ENCODE results near the gene SCRT2. TPM values are rescaled to one million over a fixed set of nuclear protein-coding genes. Genes with fewer than 3 reads are reported as not detected.
A peak's percentile ranks its signal among the peaks of the same experiment; 100 is the strongest.

SCRT2 gene
- total and polyA plus RNA-seq, 2 of the 4 experiments (the other 2 are of a cell fraction): not detected

DNA sequence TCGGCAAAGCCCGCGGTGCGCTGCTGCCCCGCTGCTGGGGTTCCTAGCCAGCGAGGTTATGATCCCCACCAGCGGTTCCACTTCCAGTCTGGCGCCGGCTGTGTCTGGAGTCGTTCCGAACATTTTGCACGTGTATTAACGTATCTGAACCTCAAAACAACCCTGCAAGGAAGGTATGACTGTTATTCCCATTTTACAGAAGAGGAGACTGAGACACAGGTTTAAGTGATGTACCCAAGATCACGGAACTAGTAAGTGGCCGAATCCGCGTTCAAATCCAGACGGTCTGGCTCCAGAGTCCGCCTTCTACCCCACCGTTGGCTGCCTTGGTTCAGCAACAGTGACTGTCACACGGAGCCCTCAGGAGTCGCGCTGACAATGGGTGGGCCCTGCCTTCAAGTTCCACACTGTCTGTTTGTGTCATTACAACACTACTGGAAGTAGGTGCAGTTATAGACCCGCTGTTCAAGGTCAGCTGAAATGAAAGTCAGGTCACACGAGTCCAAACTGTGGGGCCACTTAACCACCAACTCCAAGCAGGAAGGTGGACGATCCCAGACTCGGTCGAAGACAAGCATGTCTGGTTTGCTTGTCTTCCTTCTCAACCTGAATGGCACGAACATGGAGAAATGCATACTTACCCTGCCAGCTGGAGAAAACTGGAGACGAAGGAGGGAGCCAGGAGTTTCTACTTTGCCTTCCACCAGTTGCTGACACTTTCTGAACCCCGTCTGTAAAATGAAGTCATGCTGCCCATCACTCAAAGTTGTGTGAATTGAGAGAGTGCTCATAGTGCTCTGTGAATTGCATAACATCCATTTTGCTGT lies 21.8 kb downstream of the SCRT2 start:
- intact Hi-C loops (cut with micrococcal nuclease): loop anchor here (5.0 kb wide), 1 partner anchor 73 kb away; no protein-coding TSS in a partner anchor
- Histone ChIP-seq H2AK5ac (ENCODE audit: low read depth, low read length) (peak overlapping the region; percentile 92), H4K5ac (ENCODE audit: low read depth, low read length) (peak overlapping the region; percentile 28), H3K23ac (ENCODE audit: low read depth, low read length) (peak overlapping the region; percentile 82), H3K79me1 (ENCODE audit: low read depth in 1 of 2, low read length in 2 of 2) (peaks cover 24 to 41% of the 10 kb centered on the region in 2 experiments), H3K14ac (replicated peaks; ENCODE audit: low read depth, low read length) (peak overlapping the region; percentile 61), H3K27me3 (ENCODE audit: control insufficient read depth, insufficient read depth, low read length) (peaks cover 5% of the 10 kb centered on the region; the same call in 1 of the 2 replicates), H3K27ac (ENCODE audit: insufficient read depth, low read length) (peak overlapping the region; percentile 64), H3K4ac (ENCODE audit: low read depth, low read length) (peak overlapping the region; percentile 83), H4K8ac (ENCODE audit: low read depth in 2 of 2, low read length in 2 of 2) (peak overlapping the region; percentile 67 to 76; a peak in 3 of 4 replicates), H2BK20ac (ENCODE audit: low read depth, low read length) (peak overlapping the region; percentile 88), H3K9ac (ENCODE audit: low read depth, low read length) (peak overlapping the region; percentile 59), H3K4me1 (ENCODE audit: control insufficient read depth, insufficient read depth, low read length) (peaks cover 12% of the 10 kb centered on the region), H3K4me3 (ENCODE audit: insufficient read depth, low read depth, low read length) (peak overlapping the region; percentile 79), H2AK9ac (replicated peaks; ENCODE audit: low read depth, low read length, poor library complexity) (peak overlapping the region; percentile 67), H2BK120ac (ENCODE audit: low read depth, low read length) (peak overlapping the region; percentile 50), H2BK5ac (ENCODE audit: low read depth, low read length, poor library complexity, severe bottlenecking) (peak overlapping the region; percentile 74), H3K56ac (ENCODE audit: extremely low read depth, insufficient read depth, low read length) (peak overlapping the region; percentile 78), H2AFZ (replicated peaks; ENCODE audit: low read length, poor library complexity) (peak overlapping the region; percentile 91), H3K4me2 (ENCODE audit: low read depth, low read length) (peak overlapping the region; percentile 79), H4K20me1 (ENCODE audit: insufficient read depth, low read length) (peaks cover 25% of the 10 kb centered on the region), H3K9me3 (ENCODE audit: control insufficient read depth, insufficient read depth, low read length) (no peaks in the 10 kb centered on the region), H3K18ac (ENCODE audit: low read depth, low read length) (peak overlapping the region; percentile 70), H3K36me3 (ENCODE audit: control insufficient read depth, insufficient read depth, low read length) (peaks cover 16% of the 10 kb centered on the region), H3K9me1 (ENCODE audit: insufficient read depth, low read length) (peaks cover 5% of the 10 kb centered on the region), H2BK15ac (ENCODE audit: low read depth, low read length) (peak overlapping the region; percentile 93; the same call in 2 of the 3 replicates), H4K91ac (ENCODE audit: insufficient read depth, low read depth, low read length) (peak overlapping the region; percentile 81)
- DNase-seq (no peak), ATAC-seq (ENCODE audit: low read depth) (no peak)
- peak; percentile 31; the same call in 1 of the 2 replicates for TF ChIP-seq CEBPB (IDR thresholded peaks at IDR 0.05; ENCODE audit: low read depth, low read length)
- no peak; the same call in 1 of the 2 replicates for TF ChIP-seq NFE2L2 (IDR thresholded peaks at IDR 0.05; ENCODE audit: low read depth, low read length)
- TF ChIP-seq SMC3 (IDR thresholded peaks at IDR 0.05; ENCODE audit: low read depth, low read length): no peak
- TF ChIP-seq MAFK (IDR thresholded peaks at IDR 0.05; ENCODE audit: low read depth, low read length): peak; percentile 23; the same call in 1 of the 2 replicates
- peak; percentile 42; the same call in 1 of the 2 replicates for TF ChIP-seq POLR2A (IDR thresholded peaks at IDR 0.05; ENCODE audit: low read depth, low read length)
- TF ChIP-seq RCOR1 (IDR thresholded peaks at IDR 0.05; ENCODE audit: insufficient replicate concordance, low read length): peak; percentile 94
- no TSS peak for BruUV-seq (replicated peaks)
- ChIA-PET POLR2A (ENCODE audit: unreplicated experiment) (no interaction called here), CTCF (no interaction called here)
- WGBS, 2 experiments (ENCODE audit: extremely low coverage in 2 of 2, insufficient read length in 1 of 2): 22% methylated on average over 16 of the region's 31 CpGs; no CpG with 5 or more reads in 1 of the 2 experiments
- dilution Hi-C loops (cut with HindIII; ENCODE audit: low sequenced_read_pairs, unreplicated experiment): no loop called here
- in situ Hi-C loops (cut with MboI; ENCODE audit: low sequenced_read_pairs): loop anchor here (10.0 kb wide), 3 partner anchors 109 to 299 kb away; partner anchors contain the start of gene CSNK2A1
